GM18907 (cell line): Measurements from ENCODE around the gene AK1.

Source experiments
- ATAC-seq: cut with Tn5 transposase; IDR thresholded peaks from one replicate; pipeline ENCODE4 v1.9.1; 2021; ENCODE audit warnings: mild to moderate bottlenecking, moderate library complexity; ENCODE audit not compliant: unreplicated experiment

AK1 gene

DNA sequence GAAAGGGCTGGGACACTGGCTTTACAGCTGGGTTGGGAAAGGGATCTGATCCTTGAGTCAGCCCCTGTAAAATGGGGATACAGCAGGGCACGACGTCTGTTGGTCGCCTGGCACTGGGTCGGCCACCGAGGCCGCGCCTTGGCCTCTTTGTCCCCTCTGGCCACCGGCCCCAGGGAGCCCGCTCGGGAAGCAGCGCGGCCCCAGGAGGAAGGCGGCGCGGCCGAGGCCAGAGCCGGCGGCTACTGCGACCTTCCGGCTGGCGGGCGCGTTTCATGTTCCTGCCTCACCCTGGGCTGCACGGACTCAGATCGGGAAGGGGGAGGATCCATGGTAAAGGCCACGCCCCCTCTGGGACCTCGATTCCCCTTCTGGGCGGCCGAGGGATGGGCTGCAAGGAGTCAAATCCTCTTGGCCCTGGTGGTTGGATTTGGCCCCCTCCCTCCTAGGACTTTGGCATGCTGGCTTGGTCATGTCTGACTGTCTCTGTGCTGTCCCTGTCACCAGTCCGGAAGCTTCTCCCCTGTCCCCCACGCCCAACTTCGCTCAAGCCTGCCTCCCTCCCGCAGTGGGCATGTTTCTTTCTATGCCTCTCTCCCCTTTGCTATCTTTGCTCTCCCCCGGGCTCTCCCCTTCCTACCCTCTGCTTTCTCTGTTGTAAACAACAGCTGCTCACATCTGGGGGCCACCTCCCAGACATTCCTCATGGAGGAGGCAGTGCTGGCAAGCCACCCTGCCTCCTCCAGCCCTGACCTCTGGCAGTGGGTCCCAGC lies 49.0 kb downstream of the AK1 start:
- ATAC-seq = no peak

DNA sequence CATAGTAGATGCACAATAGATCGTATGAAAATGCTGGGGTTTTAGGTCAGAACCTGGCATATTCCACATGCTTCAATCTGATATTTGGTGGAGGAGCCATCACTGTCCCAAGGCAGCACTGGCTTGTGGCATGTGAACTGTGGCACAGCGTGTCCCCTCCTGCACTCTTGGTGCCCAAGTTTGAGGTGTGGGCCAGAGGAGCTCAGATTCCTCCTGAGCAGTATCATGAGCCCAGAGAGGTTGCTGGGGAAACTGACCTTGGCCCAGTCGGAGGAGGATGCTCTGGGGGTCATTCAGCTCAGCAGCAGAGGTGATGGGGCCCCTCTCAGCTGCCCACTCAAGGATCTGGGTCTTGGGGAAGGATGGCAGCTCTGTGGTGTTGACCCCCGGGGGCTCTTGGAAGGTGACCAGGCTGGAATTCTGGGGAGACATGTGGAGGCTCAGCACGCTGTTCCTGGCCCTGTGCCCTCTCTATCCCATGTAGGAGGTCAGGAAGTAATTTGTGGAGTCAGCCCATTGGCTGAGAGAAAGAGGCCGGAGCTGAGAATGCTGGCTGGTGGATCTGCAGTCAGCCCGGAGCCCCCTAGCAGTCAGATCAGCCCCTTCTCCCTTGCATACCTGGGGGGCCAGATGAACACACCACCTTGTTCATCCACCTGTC lies 51.1 kb downstream of the AK1 start:
- no peak for ATAC-seq

DNA sequence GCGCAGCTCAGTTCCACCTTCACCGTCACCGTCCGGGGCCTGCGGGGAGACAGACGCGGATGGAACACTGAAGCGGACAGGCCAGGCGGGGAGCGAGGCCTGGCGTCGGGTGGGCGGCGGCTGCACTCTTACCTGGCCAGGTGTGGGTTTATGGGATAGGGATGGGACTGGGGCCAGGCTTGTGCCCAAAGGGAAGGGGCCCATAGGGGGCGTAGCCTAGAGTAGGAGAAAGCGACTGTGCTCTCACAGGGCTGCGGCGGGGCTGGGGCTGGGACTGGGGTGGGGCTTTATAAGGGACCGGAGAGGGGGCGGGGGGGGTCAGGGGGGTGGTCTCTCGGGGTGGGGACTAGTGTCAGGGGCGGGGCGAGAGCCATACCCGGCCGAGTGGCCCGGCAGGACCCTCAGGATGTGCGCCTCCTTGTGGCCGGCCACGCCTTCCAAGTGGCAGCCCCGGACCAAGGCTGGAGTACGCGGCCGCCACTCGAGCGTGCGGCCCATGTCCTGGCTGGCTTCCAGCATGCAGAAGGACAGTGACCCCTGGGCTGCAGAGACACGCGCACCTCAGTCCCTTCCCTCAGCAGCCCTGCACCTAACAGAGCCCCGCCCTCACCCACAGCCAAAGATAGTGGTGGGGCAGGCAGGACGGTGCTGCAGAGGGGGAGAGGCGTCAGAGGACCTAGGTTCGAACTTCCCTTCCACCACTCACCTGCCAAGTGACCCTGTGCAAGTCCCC lies 52.0 kb downstream of the AK1 start:
- ATAC-seq = no peak

DNA sequence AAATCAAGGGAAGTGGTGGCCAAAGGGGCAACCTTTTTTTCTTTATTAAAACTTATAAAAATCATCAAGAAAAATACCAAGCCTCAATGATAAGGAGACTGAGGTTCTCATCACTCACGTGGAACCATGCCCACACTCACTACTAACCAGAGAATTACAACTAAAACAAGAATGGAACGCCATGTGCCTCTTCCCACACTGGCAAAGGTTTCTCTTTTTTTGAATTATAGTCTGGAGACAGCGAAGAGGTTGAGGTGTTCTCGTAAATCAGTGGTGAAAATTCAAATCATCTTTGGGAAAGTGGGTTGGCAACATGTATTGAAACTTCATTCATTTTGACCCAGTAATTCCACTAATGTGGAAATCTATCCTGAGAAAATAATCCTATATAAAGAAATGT lies 55.4 kb downstream of the AK1 start:
- ATAC-seq = no peak

DNA sequence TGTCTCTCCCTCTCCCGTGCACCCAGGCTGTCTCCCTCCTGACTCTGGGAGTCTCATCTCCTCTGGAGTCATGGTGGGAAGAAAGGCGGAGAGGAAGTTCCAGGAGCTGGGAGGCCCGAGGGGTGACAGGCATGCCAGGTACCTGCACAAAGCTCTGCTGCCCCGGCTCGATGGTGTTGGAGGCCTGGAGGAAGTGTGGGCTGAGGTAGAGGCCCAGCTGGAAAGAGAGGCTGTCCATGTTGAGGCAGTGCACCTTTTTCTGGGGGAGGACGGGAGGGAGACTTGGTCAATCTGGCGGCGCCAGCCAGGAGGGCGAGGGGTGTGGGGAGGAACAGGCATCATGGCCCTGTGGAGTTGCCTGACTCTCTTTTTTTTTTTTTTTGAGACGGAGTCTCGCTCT lies 58.9 kb downstream of the AK1 start:
- ATAC-seq = no peak

DNA sequence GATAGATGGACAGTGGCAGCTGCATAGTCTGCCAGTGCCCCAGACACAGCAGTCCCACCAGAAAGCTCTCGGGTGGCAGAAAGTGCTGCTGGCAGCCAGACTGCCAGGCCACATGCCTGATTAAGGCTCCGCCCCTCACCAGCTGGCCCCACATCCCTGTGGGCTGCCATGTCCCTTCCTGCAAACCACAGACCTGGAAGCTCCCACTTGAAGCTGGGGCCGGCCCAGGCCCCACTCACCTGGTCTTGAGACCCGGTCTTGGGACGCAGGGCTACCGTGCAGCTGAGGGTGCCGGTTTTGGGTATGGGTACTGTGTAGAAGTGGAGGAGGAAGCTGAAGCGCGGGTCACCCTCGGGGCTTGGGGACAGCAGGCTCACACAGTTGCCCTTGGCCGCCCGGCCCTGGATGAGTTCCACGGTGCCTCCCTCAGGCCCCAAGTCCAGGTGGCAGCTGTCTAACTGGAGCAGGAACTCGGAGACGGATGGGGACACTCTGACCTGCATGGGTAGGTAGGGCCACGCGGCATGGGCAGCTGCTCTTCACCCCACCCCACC lies 59.5 kb downstream of the AK1 start:
- ATAC-seq = no peak

DNA sequence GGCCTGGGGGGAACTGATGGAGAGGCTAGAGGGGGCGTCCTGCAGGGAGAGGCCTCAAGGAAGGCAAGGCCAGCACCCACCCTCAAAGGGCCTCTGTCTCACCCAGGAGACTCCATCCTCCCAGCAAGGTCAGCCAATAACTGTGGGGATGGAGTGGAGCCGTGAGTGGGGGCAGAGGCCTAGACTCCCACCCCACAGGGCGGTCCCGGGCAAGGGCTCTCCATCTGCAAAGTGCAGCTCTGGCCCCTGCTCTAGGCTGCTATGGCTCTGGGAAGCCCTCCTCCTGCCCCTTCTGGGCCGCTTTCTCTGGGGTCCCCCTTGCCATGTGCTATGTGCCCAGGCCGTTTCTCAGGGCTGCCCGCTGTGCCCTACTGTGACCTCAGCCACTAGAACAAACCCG lies 60.7 kb downstream of the AK1 start:
- no peak for ATAC-seq
